GM23338 (cell line): ENCODE measurements around the gene BHLHA9. TPM values are rescaled to one million over a fixed set of nuclear protein-coding genes. Genes with fewer than 3 reads are reported as not detected.

ENCODE experiments used
- ATAC-seq: fragments of 200-7000 bp; cut with Tn5 transposase; 3 replicates; pipeline ENCODE4 v1.9.1; 2020
- DNase-seq: peaks from one replicate; pipeline ENCODE4 v3.0.0-alpha.2; 2015; ENCODE audit warnings: low spot score
- H2AFZ ChIP-seq: fragments of 200-600 bp; sonication (generic); 2 replicates; pipeline ENCODE4 v1.8.0; 2016; ENCODE audit warnings: antibody characterized with exemption, mild to moderate bottlenecking, moderate library complexity
- H3F3A ChIP-seq: fragments of 200-600 bp; sonication (generic); replicated peaks from 2 replicates; pipeline ENCODE4 v1.8.0; 2017; ENCODE audit warnings: antibody characterized with exemption, mixed run types, low read depth
- H3K27ac ChIP-seq: fragments of 200-600 bp; sonication (generic); 2 replicates; pipeline ENCODE4 v1.6.1; 2016; ENCODE audit warnings: low read depth
- H3K27me3 ChIP-seq: fragments of 200-600 bp; sonication (generic); 2 replicates; pipeline ENCODE4 v1.8.0; 2016; ENCODE audit warnings: mild to moderate bottlenecking, mixed run types, moderate library complexity; ENCODE audit not compliant: insufficient read depth
- H3K36me3 ChIP-seq: fragments of 200-600 bp; sonication (generic); 2 replicates; pipeline ENCODE4 v1.8.0; 2016; ENCODE audit warnings: mild to moderate bottlenecking; ENCODE audit not compliant: insufficient read depth
- H3K4me1 ChIP-seq: fragments of 200-600 bp; sonication (generic); 2 replicates; pipeline ENCODE4 v1.8.0; 2016; ENCODE audit warnings: mild to moderate bottlenecking, moderate library complexity; ENCODE audit not compliant: insufficient read depth
- H3K4me2 ChIP-seq: fragments of 200-600 bp; sonication (generic); 2 replicates; pipeline ENCODE4 v1.7.1; 2017; ENCODE audit warnings: mixed run types
- H3K4me3 ChIP-seq: fragments of 200-600 bp; sonication (generic); 2 replicates; pipeline ENCODE4 v1.6.1; 2016; ENCODE audit warnings: mixed run types
- H3K79me2 ChIP-seq: fragments of 200-600 bp; sonication (generic); replicated peaks from 2 replicates; pipeline ENCODE4 v1.8.0; 2017; ENCODE audit warnings: mild to moderate bottlenecking; ENCODE audit not compliant: insufficient read depth
- H3K9me2 ChIP-seq: fragments of 200-600 bp; sonication (generic); 2 replicates; pipeline ENCODE4 v1.8.0; 2017; ENCODE audit not compliant: insufficient read depth
- H4K20me1 ChIP-seq: fragments of 200-600 bp; sonication (generic); replicated peaks from 2 replicates; pipeline ENCODE4 v1.8.0; 2017; ENCODE audit warnings: mild to moderate bottlenecking; ENCODE audit not compliant: insufficient read depth
- H3K27ac Mint-ChIP-seq: 2 replicates; pipeline ENCODE4 v1.8.0; 2020; ENCODE audit warnings: inconsistent platforms, mild to moderate bottlenecking, moderate library complexity, mixed read lengths
- H3K27me3 Mint-ChIP-seq: 3 replicates; pipeline ENCODE4 v1.8.0; 2022; ENCODE audit warnings: low read depth, mild to moderate bottlenecking, moderate library complexity, mixed read lengths, inconsistent platforms; ENCODE audit not compliant: insufficient read depth, poor library complexity
- H3K36me3 Mint-ChIP-seq: 3 replicates; pipeline ENCODE4 v1.8.0; 2021; ENCODE audit warnings: low read depth, mild to moderate bottlenecking, inconsistent platforms, moderate library complexity, mixed read lengths
- H3K4me1 Mint-ChIP-seq: 3 replicates; pipeline ENCODE4 v1.8.0; 2020; ENCODE audit warnings: mild to moderate bottlenecking, inconsistent platforms, mixed read lengths
- H3K4me3 Mint-ChIP-seq: 3 replicates; pipeline ENCODE4 v1.8.0; 2021; ENCODE audit warnings: moderate library complexity, mild to moderate bottlenecking, inconsistent platforms, mixed read lengths
- H3K9me3 Mint-ChIP-seq: 3 replicates; pipeline ENCODE4 v1.8.0; 2020; ENCODE audit warnings: moderate library complexity, mild to moderate bottlenecking, inconsistent platforms, mixed read lengths
- CREB1 ChIP-seq: fragments of 250-450 bp; sonication (Bioruptor Pico); IDR thresholded peaks from 2 replicates; pipeline ENCODE4 v1.5.0; 2020; ENCODE audit warnings: low read depth, mild to moderate bottlenecking, moderate library complexity
- EZH2 ChIP-seq: fragments of 200-600 bp; sonication (generic); IDR thresholded peaks from one replicate; pipeline ENCODE4 v1.8.0; 2017; ENCODE audit warnings: antibody characterized with exemption, mild to moderate bottlenecking, low read depth; ENCODE audit not compliant: unreplicated experiment
- JUNB ChIP-seq: IDR thresholded peaks from one replicate; pipeline ENCODE4 v1.6.1; 2016; ENCODE audit warnings: antibody characterized with exemption; ENCODE audit not compliant: unreplicated experiment
- POLR2AphosphoS5 ChIP-seq: IDR thresholded peaks from 2 replicates; pipeline ENCODE4 v1.6.1; 2016; ENCODE audit warnings: antibody characterized with exemption, low read depth
- STAT1 ChIP-seq: IDR thresholded peaks from one replicate; pipeline ENCODE4 v1.6.1; 2016; ENCODE audit warnings: antibody characterized with exemption; ENCODE audit not compliant: unreplicated experiment
- ZNF114 ChIP-seq: fragments of 250-450 bp; sonication (Bioruptor Pico); IDR thresholded peaks from 2 replicates; pipeline ENCODE4 v1.5.0; 2020; ENCODE audit warnings: mild to moderate bottlenecking, moderate library complexity
- ZNF331 ChIP-seq: fragments of 250-450 bp; sonication (Bioruptor Pico); IDR thresholded peaks from 2 replicates; pipeline ENCODE4 v1.5.0; 2020; ENCODE audit warnings: low read depth, mild to moderate bottlenecking, moderate library complexity
- polyA plus RNA-seq: library from polyadenylated mRNA; unstranded; fragments of >200 nt; fragmentation: Nextera tagmentation; extraction: Ambion mirVana; gene quantifications from 2 replicates; pipeline ENCODE4 v1.2.1, GENCODE V29; 2016
- total RNA-seq: library from RNA; depleted of rRNA; stranded (reverse); fragments of >200 nt; shearing (Covaris generic); gene quantifications from 2 replicates; pipeline ENCODE4 v1.2.3, GENCODE V29; 2014
- TF ChIP-seq, protein P1 (sequence below): IDR thresholded peaks from 2 replicates; pipeline ENCODE4 v1.6.1; 2016; ENCODE audit warnings: antibody characterized with exemption
- TF ChIP-seq, protein P2 (sequence below): fragments of 250-450 bp; sonication (Bioruptor Pico); IDR thresholded peaks from 2 replicates; pipeline ENCODE4 v1.5.0; 2020; ENCODE audit warnings: mild to moderate bottlenecking, moderate library complexity
- TF ChIP-seq, protein P3 (sequence below), 2 experiments: fragments of 200-600 bp in 1 of 2; sonication (generic) in 1 of 2; conservative IDR thresholded peaks; 2 replicates each; pipeline versions ENCODE4 v1.5.1 to v1.6.1; 2016 to 2017; ENCODE audit warnings: antibody characterized with exemption in 2 of 2, low read depth in 2 of 2, mild to moderate bottlenecking in 2 of 2, moderate library complexity in 1 of 2
- TF ChIP-seq, protein P4 (sequence below): IDR thresholded peaks from one replicate; pipeline ENCODE4 v1.6.1; 2018; ENCODE audit warnings: antibody characterized with exemption; ENCODE audit not compliant: unreplicated experiment

The BHLHA9 gene
- total and polyA plus RNA-seq, 2 experiments from 2014 or later = 0.39 to 2.3 TPM

DNA sequence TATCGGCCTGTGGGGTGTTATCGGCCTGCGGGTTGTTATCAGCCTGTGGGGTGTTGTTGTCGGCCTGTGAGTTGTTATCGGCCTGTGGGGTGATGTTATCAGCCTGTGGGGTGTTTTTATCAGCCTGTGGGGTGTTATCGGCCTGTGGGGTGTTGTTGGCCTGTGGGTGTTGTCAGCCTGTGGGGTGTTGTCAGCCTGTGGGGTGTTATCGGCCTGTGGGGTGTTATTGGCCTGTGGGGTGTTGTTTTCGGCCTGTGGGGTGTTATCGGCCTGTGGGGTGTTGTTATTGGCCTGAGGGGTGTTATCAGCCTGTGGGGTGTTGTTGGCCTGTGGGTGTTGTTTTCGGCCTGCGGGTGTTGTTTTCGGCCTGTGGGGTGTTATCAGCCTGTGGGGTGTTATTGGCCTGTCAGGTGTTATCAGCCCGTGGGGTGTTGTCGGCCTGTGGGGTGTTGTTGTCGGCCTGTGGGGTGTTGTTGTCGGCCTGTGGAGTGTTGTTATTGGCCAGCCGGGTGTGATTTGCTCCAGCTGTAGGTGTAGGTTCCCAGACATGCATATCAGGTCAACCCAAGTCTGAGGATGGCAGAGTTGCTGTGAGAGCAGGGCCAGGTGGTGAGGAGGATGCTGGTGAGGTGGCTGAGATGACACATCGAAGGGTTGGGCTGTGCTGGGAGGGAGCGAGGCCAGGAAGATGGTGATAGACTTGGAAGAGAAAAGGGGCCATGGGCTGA is 16.3 kb downstream of the BHLHA9 start:
- no peak overlapping the region for H3K4me2 ChIP-seq
- no peaks in the 10 kb centered on the region for H3K36me3 ChIP-seq
- no peak overlapping the region for H3K4me3 Mint-ChIP-seq
- TF ChIP-seq, protein P1, sequence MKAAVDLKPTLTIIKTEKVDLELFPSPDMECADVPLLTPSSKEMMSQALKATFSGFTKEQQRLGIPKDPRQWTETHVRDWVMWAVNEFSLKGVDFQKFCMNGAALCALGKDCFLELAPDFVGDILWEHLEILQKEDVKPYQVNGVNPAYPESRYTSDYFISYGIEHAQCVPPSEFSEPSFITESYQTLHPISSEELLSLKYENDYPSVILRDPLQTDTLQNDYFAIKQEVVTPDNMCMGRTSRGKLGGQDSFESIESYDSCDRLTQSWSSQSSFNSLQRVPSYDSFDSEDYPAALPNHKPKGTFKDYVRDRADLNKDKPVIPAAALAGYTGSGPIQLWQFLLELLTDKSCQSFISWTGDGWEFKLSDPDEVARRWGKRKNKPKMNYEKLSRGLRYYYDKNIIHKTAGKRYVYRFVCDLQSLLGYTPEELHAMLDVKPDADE = no peak
- TF ChIP-seq, protein P2, sequence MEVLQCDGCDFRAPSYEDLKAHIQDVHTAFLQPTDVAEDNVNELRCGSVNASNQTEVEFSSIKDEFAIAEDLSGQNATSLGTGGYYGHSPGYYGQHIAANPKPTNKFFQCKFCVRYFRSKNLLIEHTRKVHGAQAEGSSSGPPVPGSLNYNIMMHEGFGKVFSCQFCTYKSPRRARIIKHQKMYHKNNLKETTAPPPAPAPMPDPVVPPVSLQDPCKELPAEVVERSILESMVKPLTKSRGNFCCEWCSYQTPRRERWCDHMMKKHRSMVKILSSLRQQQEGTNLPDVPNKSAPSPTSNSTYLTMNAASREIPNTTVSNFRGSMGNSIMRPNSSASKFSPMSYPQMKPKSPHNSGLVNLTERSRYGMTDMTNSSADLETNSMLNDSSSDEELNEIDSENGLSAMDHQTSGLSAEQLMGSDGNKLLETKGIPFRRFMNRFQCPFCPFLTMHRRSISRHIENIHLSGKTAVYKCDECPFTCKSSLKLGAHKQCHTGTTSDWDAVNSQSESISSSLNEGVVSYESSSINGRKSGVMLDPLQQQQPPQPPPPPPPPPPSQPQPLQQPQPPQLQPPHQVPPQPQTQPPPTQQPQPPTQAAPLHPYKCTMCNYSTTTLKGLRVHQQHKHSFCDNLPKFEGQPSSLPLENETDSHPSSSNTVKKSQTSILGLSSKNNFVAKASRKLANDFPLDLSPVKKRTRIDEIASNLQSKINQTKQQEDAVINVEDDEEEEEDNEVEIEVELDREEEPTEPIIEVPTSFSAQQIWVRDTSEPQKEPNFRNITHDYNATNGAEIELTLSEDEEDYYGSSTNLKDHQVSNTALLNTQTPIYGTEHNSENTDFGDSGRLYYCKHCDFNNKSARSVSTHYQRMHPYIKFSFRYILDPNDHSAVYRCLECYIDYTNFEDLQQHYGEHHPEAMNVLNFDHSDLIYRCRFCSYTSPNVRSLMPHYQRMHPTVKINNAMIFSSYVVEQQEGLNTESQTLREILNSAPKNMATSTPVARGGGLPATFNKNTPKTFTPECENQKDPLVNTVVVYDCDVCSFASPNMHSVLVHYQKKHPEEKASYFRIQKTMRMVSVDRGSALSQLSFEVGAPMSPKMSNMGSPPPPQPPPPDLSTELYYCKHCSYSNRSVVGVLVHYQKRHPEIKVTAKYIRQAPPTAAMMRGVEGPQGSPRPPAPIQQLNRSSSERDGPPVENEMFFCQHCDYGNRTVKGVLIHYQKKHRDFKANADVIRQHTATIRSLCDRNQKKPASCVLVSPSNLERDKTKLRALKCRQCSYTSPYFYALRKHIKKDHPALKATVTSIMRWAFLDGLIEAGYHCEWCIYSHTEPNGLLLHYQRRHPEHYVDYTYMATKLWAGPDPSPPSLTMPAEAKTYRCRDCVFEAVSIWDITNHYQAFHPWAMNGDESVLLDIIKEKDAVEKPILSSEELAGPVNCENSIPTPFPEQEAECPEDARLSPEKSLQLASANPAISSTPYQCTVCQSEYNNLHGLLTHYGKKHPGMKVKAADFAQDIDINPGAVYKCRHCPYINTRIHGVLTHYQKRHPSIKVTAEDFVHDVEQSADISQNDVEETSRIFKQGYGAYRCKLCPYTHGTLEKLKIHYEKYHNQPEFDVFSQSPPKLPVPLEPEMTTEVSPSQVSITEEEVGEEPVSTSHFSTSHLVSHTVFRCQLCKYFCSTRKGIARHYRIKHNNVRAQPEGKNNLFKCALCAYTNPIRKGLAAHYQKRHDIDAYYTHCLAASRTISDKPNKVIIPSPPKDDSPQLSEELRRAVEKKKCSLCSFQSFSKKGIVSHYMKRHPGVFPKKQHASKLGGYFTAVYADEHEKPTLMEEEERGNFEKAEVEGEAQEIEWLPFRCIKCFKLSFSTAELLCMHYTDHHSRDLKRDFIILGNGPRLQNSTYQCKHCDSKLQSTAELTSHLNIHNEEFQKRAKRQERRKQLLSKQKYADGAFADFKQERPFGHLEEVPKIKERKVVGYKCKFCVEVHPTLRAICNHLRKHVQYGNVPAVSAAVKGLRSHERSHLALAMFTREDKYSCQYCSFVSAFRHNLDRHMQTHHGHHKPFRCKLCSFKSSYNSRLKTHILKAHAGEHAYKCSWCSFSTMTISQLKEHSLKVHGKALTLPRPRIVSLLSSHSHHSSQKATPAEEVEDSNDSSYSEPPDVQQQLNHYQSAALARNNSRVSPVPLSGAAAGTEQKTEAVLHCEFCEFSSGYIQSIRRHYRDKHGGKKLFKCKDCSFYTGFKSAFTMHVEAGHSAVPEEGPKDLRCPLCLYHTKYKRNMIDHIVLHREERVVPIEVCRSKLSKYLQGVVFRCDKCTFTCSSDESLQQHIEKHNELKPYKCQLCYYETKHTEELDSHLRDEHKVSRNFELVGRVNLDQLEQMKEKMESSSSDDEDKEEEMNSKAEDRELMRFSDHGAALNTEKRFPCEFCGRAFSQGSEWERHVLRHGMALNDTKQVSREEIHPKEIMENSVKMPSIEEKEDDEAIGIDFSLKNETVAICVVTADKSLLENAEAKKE (CRISPR knock-in tag) = no peak
- TF ChIP-seq POLR2AphosphoS5 (no peak), ZNF114 (CRISPR knock-in tag) (no peak), CREB1 (no peak), ZNF331 (CRISPR knock-in tag) (no peak), STAT1 (no peak), EZH2 (no peak), JUNB (no peak)
- TF ChIP-seq, protein P3, sequence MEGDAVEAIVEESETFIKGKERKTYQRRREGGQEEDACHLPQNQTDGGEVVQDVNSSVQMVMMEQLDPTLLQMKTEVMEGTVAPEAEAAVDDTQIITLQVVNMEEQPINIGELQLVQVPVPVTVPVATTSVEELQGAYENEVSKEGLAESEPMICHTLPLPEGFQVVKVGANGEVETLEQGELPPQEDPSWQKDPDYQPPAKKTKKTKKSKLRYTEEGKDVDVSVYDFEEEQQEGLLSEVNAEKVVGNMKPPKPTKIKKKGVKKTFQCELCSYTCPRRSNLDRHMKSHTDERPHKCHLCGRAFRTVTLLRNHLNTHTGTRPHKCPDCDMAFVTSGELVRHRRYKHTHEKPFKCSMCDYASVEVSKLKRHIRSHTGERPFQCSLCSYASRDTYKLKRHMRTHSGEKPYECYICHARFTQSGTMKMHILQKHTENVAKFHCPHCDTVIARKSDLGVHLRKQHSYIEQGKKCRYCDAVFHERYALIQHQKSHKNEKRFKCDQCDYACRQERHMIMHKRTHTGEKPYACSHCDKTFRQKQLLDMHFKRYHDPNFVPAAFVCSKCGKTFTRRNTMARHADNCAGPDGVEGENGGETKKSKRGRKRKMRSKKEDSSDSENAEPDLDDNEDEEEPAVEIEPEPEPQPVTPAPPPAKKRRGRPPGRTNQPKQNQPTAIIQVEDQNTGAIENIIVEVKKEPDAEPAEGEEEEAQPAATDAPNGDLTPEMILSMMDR (conservative IDR thresholded peaks at IDR 0.05; ENCODE audit: low read depth in 2 of 2) = no peak
- TF ChIP-seq, protein P4, sequence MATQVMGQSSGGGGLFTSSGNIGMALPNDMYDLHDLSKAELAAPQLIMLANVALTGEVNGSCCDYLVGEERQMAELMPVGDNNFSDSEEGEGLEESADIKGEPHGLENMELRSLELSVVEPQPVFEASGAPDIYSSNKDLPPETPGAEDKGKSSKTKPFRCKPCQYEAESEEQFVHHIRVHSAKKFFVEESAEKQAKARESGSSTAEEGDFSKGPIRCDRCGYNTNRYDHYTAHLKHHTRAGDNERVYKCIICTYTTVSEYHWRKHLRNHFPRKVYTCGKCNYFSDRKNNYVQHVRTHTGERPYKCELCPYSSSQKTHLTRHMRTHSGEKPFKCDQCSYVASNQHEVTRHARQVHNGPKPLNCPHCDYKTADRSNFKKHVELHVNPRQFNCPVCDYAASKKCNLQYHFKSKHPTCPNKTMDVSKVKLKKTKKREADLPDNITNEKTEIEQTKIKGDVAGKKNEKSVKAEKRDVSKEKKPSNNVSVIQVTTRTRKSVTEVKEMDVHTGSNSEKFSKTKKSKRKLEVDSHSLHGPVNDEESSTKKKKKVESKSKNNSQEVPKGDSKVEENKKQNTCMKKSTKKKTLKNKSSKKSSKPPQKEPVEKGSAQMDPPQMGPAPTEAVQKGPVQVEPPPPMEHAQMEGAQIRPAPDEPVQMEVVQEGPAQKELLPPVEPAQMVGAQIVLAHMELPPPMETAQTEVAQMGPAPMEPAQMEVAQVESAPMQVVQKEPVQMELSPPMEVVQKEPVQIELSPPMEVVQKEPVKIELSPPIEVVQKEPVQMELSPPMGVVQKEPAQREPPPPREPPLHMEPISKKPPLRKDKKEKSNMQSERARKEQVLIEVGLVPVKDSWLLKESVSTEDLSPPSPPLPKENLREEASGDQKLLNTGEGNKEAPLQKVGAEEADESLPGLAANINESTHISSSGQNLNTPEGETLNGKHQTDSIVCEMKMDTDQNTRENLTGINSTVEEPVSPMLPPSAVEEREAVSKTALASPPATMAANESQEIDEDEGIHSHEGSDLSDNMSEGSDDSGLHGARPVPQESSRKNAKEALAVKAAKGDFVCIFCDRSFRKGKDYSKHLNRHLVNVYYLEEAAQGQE = no peak
- H3K27me3 ChIP-seq = no peaks in the 10 kb centered on the region
- H4K20me1 ChIP-seq = no peaks in the 10 kb centered on the region
- no peaks in the 10 kb centered on the region; the same call in 2 of the 3 replicates for H3K4me1 Mint-ChIP-seq
- H3K9me2 ChIP-seq = no peaks in the 10 kb centered on the region
- H3F3A ChIP-seq = 0 out of 2 replicates have a peak, but pooled peaks cover 6% of the 10 kb centered on the region
- peaks cover 28% of the 10 kb centered on the region for H3K27me3 Mint-ChIP-seq
- H2AFZ ChIP-seq = no peak overlapping the region
- H3K36me3 Mint-ChIP-seq = peaks cover 25% of the 10 kb centered on the region
- no peak overlapping the region for H3K27ac Mint-ChIP-seq
- no peaks in the 10 kb centered on the region for H3K79me2 ChIP-seq
- H3K27ac ChIP-seq = no peak overlapping the region
- H3K9me3 Mint-ChIP-seq = peaks cover 53% of the 10 kb centered on the region
- no peaks in the 10 kb centered on the region for H3K4me1 ChIP-seq
- no peak for ATAC-seq
- H3K4me3 ChIP-seq = no peak overlapping the region
- DNase-seq = no peak
